MV-4-11 (cell line): ENCODE measurements around the gene SLC16A10.
"Not testable (repeated sequence)": the region's sequence is repeated elsewhere in the genome, so short reads cannot be mapped to it uniquely, and the experiment has no call there.

ENCODE experiments used
- DNase-seq: peaks from one replicate; lab custom pipeline; 2025; lab: John Stamatoyannopoulos, UW

SLC16A10 gene

GRCh38 chr6:111132669-111133068 is 45.4 kb downstream of the SLC16A10 start:
- not testable (repeated sequence) for DNase-seq

DNA sequence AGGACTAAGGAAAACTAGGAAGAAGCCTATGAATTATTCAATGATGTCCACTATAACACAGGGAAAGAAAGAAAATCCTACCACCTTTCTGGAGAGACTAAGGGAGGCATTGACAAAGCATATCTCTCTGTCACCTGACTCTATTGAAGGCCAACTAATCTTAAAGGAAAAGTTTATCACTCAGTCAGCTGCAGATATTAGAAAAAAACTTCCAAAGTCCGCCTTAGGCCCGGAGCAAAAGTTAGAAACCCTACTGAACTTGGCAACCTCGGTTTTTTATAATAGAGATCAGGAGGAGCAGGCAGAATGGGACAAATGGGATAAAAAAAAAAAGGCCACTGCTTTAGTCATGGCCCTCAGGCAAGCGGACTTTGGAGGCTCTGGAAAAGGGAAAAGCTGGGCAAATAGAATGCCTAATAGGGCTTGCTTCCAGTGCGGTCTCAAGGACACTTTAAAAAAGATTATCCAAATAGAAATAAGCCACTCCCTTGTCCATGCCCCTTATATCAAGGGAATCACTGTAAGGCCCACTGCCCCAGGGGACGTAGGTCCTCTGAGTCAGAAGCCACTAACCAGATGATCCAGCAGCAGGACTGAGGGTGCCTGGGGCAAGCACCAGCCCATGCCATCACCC is 47.0 kb downstream of the SLC16A10 start:
- DNase-seq: not testable (repeated sequence)

DNA sequence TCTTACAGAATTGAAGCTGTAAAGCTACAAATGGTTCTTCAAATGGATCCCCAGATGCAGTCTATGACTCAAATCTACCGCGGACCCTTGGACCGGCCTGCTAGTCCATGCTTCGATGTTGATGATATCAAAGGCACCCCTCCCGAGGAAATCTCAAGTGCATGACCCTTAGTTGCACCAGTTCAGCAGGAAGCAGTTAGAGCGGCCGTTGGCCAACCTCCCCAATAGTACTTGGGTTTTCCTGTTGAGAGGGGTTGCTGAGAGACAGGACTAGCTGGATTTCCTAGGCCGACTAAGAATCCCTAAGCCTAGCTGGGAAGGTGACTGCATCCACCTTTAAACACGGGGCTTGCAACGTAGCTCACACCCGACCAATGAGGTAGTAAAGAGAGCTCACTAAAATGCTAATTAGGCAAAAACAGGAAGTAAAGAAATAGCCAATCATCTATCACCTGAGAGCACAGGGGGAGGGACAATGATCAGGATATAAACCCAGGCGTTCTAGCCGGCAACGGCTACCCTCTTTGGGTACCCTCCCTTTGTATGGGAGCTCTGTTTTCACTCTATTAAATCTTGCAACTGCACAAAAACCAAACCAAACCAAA is 50.3 kb downstream of the SLC16A10 start:
- DNase-seq: not testable (repeated sequence)

DNA sequence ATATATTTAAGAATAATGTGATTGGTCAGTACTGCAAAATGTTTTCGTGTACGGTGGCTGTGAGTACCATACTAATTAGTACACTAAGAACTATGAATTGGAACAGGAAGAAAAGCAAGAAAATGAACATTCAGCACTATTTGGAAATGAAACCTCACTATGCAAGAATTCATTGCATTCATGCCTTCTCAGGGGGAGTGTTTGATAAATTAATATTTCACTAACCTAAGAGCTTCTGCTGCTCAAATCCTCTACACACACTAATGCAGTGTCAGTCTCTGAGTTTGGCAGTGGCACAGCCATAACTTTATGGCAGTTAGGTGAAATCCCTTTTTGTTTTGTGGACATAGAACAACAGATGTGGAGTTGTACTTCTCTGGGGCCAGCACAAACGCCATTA is 60.1 kb downstream of the SLC16A10 start:
- no peak for DNase-seq

DNA sequence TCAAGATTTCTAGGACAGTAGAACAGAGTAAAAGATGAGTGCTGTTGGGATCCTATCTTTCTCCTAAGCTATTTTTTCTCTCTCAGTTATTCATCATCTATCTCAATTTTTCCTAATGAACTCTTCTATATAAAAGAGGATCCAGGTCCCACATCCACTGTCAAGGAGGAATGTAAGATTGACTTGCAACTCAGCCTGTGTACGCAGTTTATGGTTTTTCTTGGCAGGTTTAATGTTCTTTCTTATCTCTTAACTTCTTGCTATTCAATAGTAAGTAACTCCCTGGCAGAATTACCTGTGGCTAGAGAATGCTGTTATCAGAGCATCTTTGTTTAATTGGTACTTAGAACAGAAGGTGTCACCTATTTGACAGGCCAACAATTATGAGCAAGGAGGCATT is 60.8 kb downstream of the SLC16A10 start:
- no peak for DNase-seq

- no peak for DNase-seq
Observed at GRCh38 chr6:111150577-111150976, 63.3 kb downstream of the SLC16A10 start.

DNA sequence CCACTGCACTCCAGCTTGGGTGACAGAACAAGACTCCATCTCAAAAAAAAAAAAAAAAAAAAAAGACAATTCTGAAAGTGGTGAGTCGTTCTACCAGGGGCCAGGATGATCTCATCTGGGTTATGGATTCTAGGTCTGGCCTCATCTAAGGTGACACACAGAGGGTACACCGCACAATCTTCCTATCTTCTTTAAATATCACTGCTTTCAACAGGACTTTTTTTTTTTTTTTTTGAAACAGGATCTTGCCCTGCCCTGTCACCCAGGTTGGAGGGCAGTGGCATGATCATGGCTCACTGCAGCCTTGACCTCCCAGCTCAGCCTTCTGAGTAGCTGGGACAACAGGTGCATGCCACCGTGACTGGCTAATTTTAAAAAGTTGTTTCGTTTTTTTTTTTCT is 67.7 kb downstream of the SLC16A10 start:
- no peak for DNase-seq

DNA sequence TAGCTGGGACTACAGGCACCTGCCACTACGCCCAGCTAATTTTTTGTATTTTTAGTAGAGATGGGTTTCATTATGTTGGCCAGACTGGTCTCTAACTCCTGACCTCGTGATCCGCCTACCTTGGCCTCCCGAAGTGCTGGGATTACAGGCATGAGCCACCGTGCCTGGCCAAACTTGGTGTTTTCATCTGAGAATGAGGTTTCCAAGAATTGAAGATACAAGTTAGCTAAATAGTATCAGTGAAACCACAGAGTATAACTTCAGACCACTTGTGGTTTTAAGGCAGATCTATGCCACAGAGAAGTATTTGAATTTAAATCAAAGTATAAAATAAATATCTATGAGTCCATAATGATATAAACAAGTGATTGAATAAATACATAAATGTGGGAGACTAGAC is 70.1 kb downstream of the SLC16A10 start:
- no peak for DNase-seq

- DNase-seq: no peak
Observed at GRCh38 chr6:111159633-111160032, 72.3 kb downstream of the SLC16A10 start.

- DNase-seq: no peak
Observed at GRCh38 chr6:111161650-111162049, 74.3 kb downstream of the SLC16A10 start.

- DNase-seq: no peak
Observed at GRCh38 chr6:111162504-111162903, 75.2 kb downstream of the SLC16A10 start.

- no peak for DNase-seq
Observed at GRCh38 chr6:111171577-111172400, 84.5 kb downstream of the SLC16A10 start.

GRCh38 chr6:111172563-111172962 is 85.3 kb downstream of the SLC16A10 start:
- DNase-seq: no peak

- DNase-seq: no peak
Observed at GRCh38 chr6:111173341-111173740, 86.0 kb downstream of the SLC16A10 start.

DNA sequence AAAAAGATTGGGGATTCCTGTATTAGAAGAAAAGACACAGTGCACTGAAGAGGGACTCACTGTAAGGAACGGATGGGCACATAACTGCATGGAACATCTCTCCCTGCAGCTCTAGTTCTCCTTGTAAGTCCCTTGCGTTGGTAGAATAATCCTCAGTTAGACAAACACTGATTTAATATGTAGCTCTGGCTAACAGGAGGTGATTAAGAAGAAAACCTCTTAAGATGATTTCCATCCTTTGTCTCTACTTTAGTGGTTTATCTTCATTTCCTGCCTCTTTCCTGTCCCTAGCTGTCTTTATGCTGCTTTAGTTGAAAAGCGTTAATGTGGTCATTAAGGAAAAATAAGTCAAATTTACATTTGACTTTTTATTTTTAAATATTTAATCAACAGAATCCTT is 86.6 kb downstream of the SLC16A10 start:
- DNase-seq: no peak

GRCh38 chr6:111175109-111175508 is 87.8 kb downstream of the SLC16A10 start:
- DNase-seq: peak; percentile 51

- no peak for DNase-seq
Observed at GRCh38 chr6:111176038-111176759, 88.9 kb downstream of the SLC16A10 start.

- no peak for DNase-seq
Observed at GRCh38 chr6:111176760-111177099, 89.4 kb downstream of the SLC16A10 start.

- no peak for DNase-seq
Observed at GRCh38 chr6:111177131-111177530, 89.8 kb downstream of the SLC16A10 start.

DNA sequence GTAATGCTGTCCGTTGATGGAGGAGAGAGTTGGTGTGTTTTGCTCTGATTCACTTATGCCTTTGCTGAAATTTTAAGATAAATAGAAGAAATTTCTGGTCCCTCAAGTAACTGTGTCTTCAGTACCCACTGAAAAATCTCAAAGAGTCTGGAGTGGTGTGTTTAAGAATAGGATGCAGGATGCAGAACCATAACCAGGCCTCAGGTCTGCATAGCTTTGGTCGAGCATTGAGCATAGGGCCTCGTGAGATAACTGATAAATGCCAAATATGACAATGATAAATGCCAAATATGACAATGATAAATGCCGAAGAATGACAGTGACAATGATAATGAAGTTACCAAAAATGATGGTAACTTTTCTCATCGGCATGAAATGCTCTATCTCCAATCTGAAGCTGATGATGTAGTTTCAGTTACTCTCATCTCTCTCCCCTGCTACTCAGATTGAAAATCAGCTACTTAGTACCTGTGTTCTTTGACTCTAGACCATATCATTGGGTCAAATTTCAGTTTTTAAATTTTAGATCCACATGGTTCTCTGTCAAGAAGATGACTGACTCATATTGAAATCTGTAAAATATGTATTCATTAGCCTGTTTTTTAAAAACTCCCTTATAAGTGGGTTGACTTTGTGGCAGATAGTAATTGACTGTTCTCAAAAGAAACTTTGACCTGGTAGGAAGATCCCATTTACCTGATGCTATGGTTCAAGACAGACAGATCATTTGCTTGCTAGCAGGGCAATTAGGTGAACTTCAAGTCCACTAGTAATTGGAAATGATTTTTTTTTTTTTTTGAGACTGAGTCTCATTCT is 96.6 kb downstream of the SLC16A10 start:
- no peak for DNase-seq

DNA sequence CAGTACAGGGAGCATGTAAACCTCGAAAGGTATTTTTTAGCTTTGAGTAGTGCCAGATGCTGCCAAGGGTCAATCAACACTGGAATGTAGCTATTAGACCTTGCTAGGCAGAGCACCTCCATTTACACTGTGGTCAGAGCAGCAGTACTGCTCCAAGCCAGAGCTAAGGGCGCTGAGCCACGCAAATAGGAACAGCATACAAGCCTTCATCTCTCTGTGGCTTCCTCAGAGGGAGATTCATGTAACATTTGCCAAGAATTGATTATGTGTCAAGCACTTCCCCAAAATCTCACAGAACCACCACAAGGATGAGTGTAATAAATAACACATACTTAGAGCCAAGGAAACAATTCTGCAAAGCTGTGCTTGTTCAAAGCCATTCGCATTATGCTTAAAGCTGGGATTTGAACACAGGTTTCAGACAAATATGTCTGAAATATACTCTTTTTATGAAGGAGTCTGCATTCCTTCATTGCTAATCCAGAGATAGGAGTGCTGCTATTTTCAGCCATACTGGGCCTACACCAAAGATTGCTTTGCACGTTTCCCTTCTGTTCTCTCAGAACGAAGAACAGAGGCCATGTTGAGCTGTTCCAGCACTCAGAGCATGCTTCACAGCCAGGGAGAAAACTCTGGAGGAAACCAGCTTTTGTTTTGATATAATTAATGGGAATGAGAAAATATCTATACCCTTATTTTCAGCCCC is 97.7 kb downstream of the SLC16A10 start:
- DNase-seq: peak; percentile 89
